PC-3 (cell line): ENCODE measurements around the gene DYSF.

Experiments used
- CTCF ChIP-seq: fragments of 300-600 bp; sonication (generic); conservative IDR thresholded peaks from 2 replicates; pipeline ENCODE4 v1.5.1; 2017; ENCODE audit warnings: antibody characterized with exemption, low read depth, mild to moderate bottlenecking, low read length
- EZH2 ChIP-seq: fragments of 300-600 bp; sonication (generic); IDR thresholded peaks from one replicate; pipeline ENCODE4 v1.6.1; 2017; ENCODE audit warnings: antibody characterized with exemption, mild to moderate bottlenecking, low read length; ENCODE audit not compliant: unreplicated experiment
- EZH2phosphoT487 ChIP-seq: fragments of 300-600 bp; sonication (generic); IDR thresholded peaks from 2 replicates; pipeline ENCODE4 v1.6.1; 2018; ENCODE audit warnings: mild to moderate bottlenecking, antibody characterized with exemption, low read length, borderline replicate concordance

- TF ChIP-seq EZH2phosphoT487: no peak
- TF ChIP-seq EZH2: no peak
- TF ChIP-seq CTCF: no peak
These were observed 208.4 kb downstream of the DYSF start for GRCh38 chr2:71661782-71662181.
